Neuronal stem cell (in vitro differentiated cells): Measurements from ENCODE around the gene CRABP2.

ENCODE experiments used
- DNase-seq: peaks from one replicate; pipeline ENCODE4 v3.0.0-alpha.2; 2013; ENCODE audit warnings: low spot score
- H2AFZ ChIP-seq: one replicate; pipeline ENCODE4 v1.6.1; 2013; ENCODE audit warnings: mild to moderate bottlenecking, low read length, inconsistent platforms
- H2AK5ac ChIP-seq: 2 replicates; pipeline ENCODE4 v1.6.1; 2013; ENCODE audit warnings: low read depth, mild to moderate bottlenecking, inconsistent platforms, low read length, moderate library complexity, mixed read lengths
- H2BK120ac ChIP-seq: 2 replicates; pipeline ENCODE4 v1.6.1; 2013; ENCODE audit warnings: low read depth, mild to moderate bottlenecking, inconsistent platforms, low read length, moderate library complexity, mixed read lengths
- H2BK12ac ChIP-seq: one replicate; pipeline ENCODE4 v1.6.1; 2013; ENCODE audit warnings: low read length, inconsistent platforms
- H2BK15ac ChIP-seq: 2 replicates; pipeline ENCODE4 v1.6.1; 2013; ENCODE audit warnings: mild to moderate bottlenecking, low read length, inconsistent platforms, mixed read lengths
- H2BK5ac ChIP-seq: one replicate; pipeline ENCODE4 v1.6.1; 2013; ENCODE audit warnings: inconsistent platforms, mild to moderate bottlenecking, low read length, moderate library complexity
- H3K14ac ChIP-seq: one replicate; pipeline ENCODE4 v1.6.1; 2013; ENCODE audit warnings: low read length, inconsistent platforms
- H3K18ac ChIP-seq: 2 replicates; pipeline ENCODE4 v1.6.1; 2013; ENCODE audit warnings: low read length, inconsistent platforms
- H3K23ac ChIP-seq: 2 replicates; pipeline ENCODE4 v1.6.1; 2013; ENCODE audit warnings: low read depth, mild to moderate bottlenecking, mixed read lengths, low read length, inconsistent platforms; ENCODE audit not compliant: poor library complexity
- H3K27ac ChIP-seq: replicated peaks from 3 replicates; pipeline ENCODE4 v1.5.1; 2013; ENCODE audit warnings: low read length, inconsistent platforms
- H3K27me3 ChIP-seq, 3 experiments: 2 replicates each; pipeline ENCODE4 v1.6.1; 2013; ENCODE audit warnings: low read length in 3 of 3, mild to moderate bottlenecking in 2 of 3, inconsistent platforms in 1 of 3, low read depth in 1 of 3, mixed read lengths in 1 of 3, moderate library complexity in 1 of 3; ENCODE audit not compliant: control insufficient read depth in 3 of 3, insufficient read depth in 3 of 3
- H3K36me3 ChIP-seq, 2 donors: replicated peaks in 1 of 2; 2 replicates each; pipeline ENCODE4 v1.6.1; 2013; ENCODE audit warnings: low read length in 2 of 2; ENCODE audit not compliant: control insufficient read depth in 2 of 2, insufficient read depth in 2 of 2
- H3K4ac ChIP-seq: 2 replicates; pipeline ENCODE4 v1.6.1; 2013; ENCODE audit warnings: inconsistent platforms, mild to moderate bottlenecking, low read length, moderate library complexity
- H3K4me1 ChIP-seq, 2 donors: 1 replicate in 1 of 2; 2 replicates in 1 of 2; pipeline ENCODE4 v1.6.1; 2013; ENCODE audit warnings: low read length in 2 of 2, low read depth in 1 of 2; ENCODE audit not compliant: control insufficient read depth in 2 of 2, insufficient read depth in 1 of 2
- H3K4me2 ChIP-seq: one replicate; pipeline ENCODE4 v1.6.1; 2013; ENCODE audit warnings: mild to moderate bottlenecking, low read length, inconsistent platforms; ENCODE audit not compliant: insufficient read depth, poor library complexity, severe bottlenecking
- H3K4me3 ChIP-seq, 2 donors: 2 replicates each; pipeline ENCODE4 v1.5.1; 2013; ENCODE audit warnings: low read length in 2 of 2, mild to moderate bottlenecking in 2 of 2, inconsistent platforms in 1 of 2, moderate library complexity in 1 of 2
- H3K79me1 ChIP-seq: one replicate; pipeline ENCODE4 v1.6.1; 2013; ENCODE audit warnings: low read depth, mild to moderate bottlenecking, inconsistent platforms, low read length, moderate library complexity
- H3K9ac ChIP-seq: one replicate; pipeline ENCODE4 v1.6.1; 2013; ENCODE audit warnings: mild to moderate bottlenecking, low read depth, low read length, inconsistent platforms; ENCODE audit not compliant: poor library complexity
- H3K9me3 ChIP-seq, 2 donors: replicated peaks in 1 of 2; 2 replicates each; pipeline versions ENCODE3 to v1.6.1; 2013; ENCODE audit warnings: low read length in 2 of 2, mild to moderate bottlenecking in 2 of 2, inconsistent platforms in 1 of 2, low read depth in 1 of 2, mixed read lengths in 1 of 2, moderate library complexity in 1 of 2; ENCODE audit not compliant: control insufficient read depth in 2 of 2, insufficient read depth in 1 of 2
- H4K8ac ChIP-seq: one replicate; pipeline ENCODE4 v1.6.1; 2013; ENCODE audit warnings: low read depth, mild to moderate bottlenecking, inconsistent platforms, low read length, moderate library complexity
- H4K91ac ChIP-seq: one replicate; pipeline ENCODE4 v1.6.1; 2013; ENCODE audit warnings: low read length, low read depth, mild to moderate bottlenecking, inconsistent platforms; ENCODE audit not compliant: poor library complexity
- WGBS, 2 donors: extraction: QIAGEN DNeasy Blood & Tissue Kit; methylation state at CpG; one replicate each; pipeline ENCODE4 v1.1.7; 2013; ENCODE audit warnings: missing lambda C conversion rate in 2 of 2, mixed read lengths in 1 of 2; ENCODE audit not compliant: insufficient read length in 2 of 2, insufficient replicate concordance in 1 of 2; ENCODE audit errors: extremely low coverage in 2 of 2; 5-methylcytosine and 5-hydroxymethylcytosine counted together

CRABP2 gene

GRCh38 chr1:156711011-156711817, 5.8 kb upstream of the CRABP2 start:
- H3K36me3 ChIP-seq: no peaks in the 10 kb centered on the region
- WGBS, 2 donors: no CpG with 5 or more reads among the region's 9 CpGs
- no peak overlapping the region for H3K14ac ChIP-seq
- no peak overlapping the region for H4K91ac ChIP-seq
- no peak overlapping the region for H3K27ac ChIP-seq
- no peak for DNase-seq
- no peak overlapping the region for H3K9ac ChIP-seq
- no peak overlapping the region for H3K23ac ChIP-seq
- H4K8ac ChIP-seq: no peak overlapping the region
- no peak overlapping the region for H3K4ac ChIP-seq
- no peaks in the 10 kb centered on the region for H3K79me1 ChIP-seq
- no peak overlapping the region for H2BK5ac ChIP-seq
- peak overlapping the region; percentile 59 for H3K18ac ChIP-seq
- H3K4me2 ChIP-seq: no peak overlapping the region
- no peak overlapping the region for H3K4me3 ChIP-seq
- H2BK15ac ChIP-seq: peak overlapping the region; percentile 59
- H3K9me3 ChIP-seq: no peaks in the 10 kb centered on the region
- peak overlapping the region; percentile 6 for H2BK120ac ChIP-seq
- H2BK12ac ChIP-seq: no peak overlapping the region
- peak overlapping the region; percentile 97 for H2AK5ac ChIP-seq
- peaks cover 45 to 48% of the 10 kb centered on the region in 2 donors for H3K4me1 ChIP-seq
- H3K27me3 ChIP-seq: no peaks in the 10 kb centered on the region
- no peak overlapping the region for H2AFZ ChIP-seq

- Histone ChIP-seq H4K91ac (peak overlapping the region; percentile 54), H3K9ac (no peak overlapping the region), H3K18ac (peak overlapping the region; percentile 92), H2AK5ac (peak overlapping the region; percentile 97), H3K23ac (peak overlapping the region; percentile 76), H2AFZ (no peak overlapping the region), H2BK5ac (peak overlapping the region; percentile 70), H3K27ac (no peak overlapping the region), H3K27me3 (no peaks in the 10 kb centered on the region), H3K79me1 (no peaks in the 10 kb centered on the region), H3K36me3 (no peaks in the 10 kb centered on the region), H2BK12ac (peak overlapping the region; percentile 98), H3K4ac (peak overlapping the region; percentile 57), H2BK15ac (peak overlapping the region; percentile 100), H3K4me3 (no peak overlapping the region), H3K9me3 (no peaks in the 10 kb centered on the region), H4K8ac (no peak overlapping the region), H3K14ac (peak overlapping the region; percentile 49), H2BK120ac (no peak overlapping the region), H3K4me1 (peaks cover 45 to 51% of the 10 kb centered on the region in 2 donors), H3K4me2 (no peak overlapping the region)
- no CpG with 5 or more reads among the region's 11 CpGs for WGBS, 2 donors
- no peak for DNase-seq
Observed at GRCh38 chr1:156709757-156710489, 4.5 kb upstream of the CRABP2 start.

- no peak overlapping the region for H2BK120ac ChIP-seq
- no CpG with 5 or more reads among the region's 4 CpGs for WGBS, 2 donors
- peak overlapping the region; percentile 3 for H2BK15ac ChIP-seq
- peak overlapping the region; percentile 92 for H3K27ac ChIP-seq
- no peak overlapping the region for H2BK12ac ChIP-seq
- H3K9ac ChIP-seq: no peak overlapping the region
- peaks cover 48 to 60% of the 10 kb centered on the region in 2 donors for H3K4me1 ChIP-seq
- H3K23ac ChIP-seq: no peak overlapping the region
- H3K18ac ChIP-seq: peak overlapping the region; percentile 29
- H3K9me3 ChIP-seq: no peaks in the 10 kb centered on the region
- no peak overlapping the region for H3K4me2 ChIP-seq
- peak overlapping the region; percentile 22 for H2AK5ac ChIP-seq
- no peaks in the 10 kb centered on the region for H3K27me3 ChIP-seq
- H3K36me3 ChIP-seq: no peaks in the 10 kb centered on the region
- no peak overlapping the region for H3K14ac ChIP-seq
- H3K4me3 ChIP-seq: no peak overlapping the region
- peaks cover 3% of the 10 kb centered on the region for H3K79me1 ChIP-seq
- H2AFZ ChIP-seq: no peak overlapping the region
- no peak for DNase-seq
- no peak overlapping the region for H3K4ac ChIP-seq
- H4K91ac ChIP-seq: no peak overlapping the region
- H4K8ac ChIP-seq: no peak overlapping the region
- H2BK5ac ChIP-seq: no peak overlapping the region
Observed at GRCh38 chr1:156709031-156709430, 3.6 kb upstream of the CRABP2 start.

GRCh38 chr1:156708218-156708661, 2.9 kb upstream of the CRABP2 start:
- Histone ChIP-seq H3K4me2 (peak overlapping the region; percentile 53), H3K4ac (peak overlapping the region; percentile 47), H2AK5ac (peak overlapping the region; percentile 49), H3K27ac (peak overlapping the region; percentile 92), H4K91ac (no peak overlapping the region), H3K79me1 (peaks cover 5% of the 10 kb centered on the region), H4K8ac (no peak overlapping the region), H3K14ac (no peak overlapping the region), H3K27me3 (no peaks in the 10 kb centered on the region), H3K4me1 (peaks cover 56 to 68% of the 10 kb centered on the region in 2 donors), H2AFZ (peak overlapping the region; percentile 91), H3K4me3 (peak overlapping the region in 1 of 2 donors; percentile 63), H2BK12ac (peak overlapping the region; percentile 95), H2BK120ac (peak overlapping the region; percentile 91), H3K18ac (peak overlapping the region; percentile 98), H3K9ac (peak overlapping the region; percentile 81), H2BK5ac (peak overlapping the region; percentile 87), H3K9me3 (no peaks in the 10 kb centered on the region), H3K23ac (no peak overlapping the region), H2BK15ac (no peak overlapping the region), H3K36me3 (no peaks in the 10 kb centered on the region)
- no CpG with 5 or more reads among the region's 4 CpGs for WGBS, 2 donors
- no peak for DNase-seq
